Lung (tissue), 12 donors: ENCODE data around the gene AKAP1. TPM values are rescaled to one million over a fixed set of nuclear protein-coding genes. Genes with fewer than 3 reads are reported as not detected.

ENCODE experiments used
- ATAC-seq: fragments of 200-7000 bp; cut with Tn5 transposase; one replicate; pipeline ENCODE4 v1.9.1; 2020; ENCODE audit warnings: moderate number of reproducible peaks; ENCODE audit not compliant: insufficient read depth, low FRiP score
- DNase-seq, 3 donors: peaks; one replicate each; pipeline ENCODE4 v3.0.0-alpha.2; 2013 to 2017
- H3K27ac ChIP-seq, 2 donors: one replicate each; pipeline ENCODE4 v1.5.1; 2013; ENCODE audit warnings: mild to moderate bottlenecking in 2 of 2, moderate library complexity in 2 of 2, control low read depth in 1 of 2, inconsistent platforms in 1 of 2, low read depth in 1 of 2, low read length in 1 of 2
- H3K27me3 ChIP-seq, 3 donors: one replicate each; pipeline ENCODE4 v1.5.1; 2013; ENCODE audit warnings: low read length in 2 of 3; ENCODE audit not compliant: control insufficient read depth in 3 of 3, insufficient read depth in 3 of 3
- H3K36me3 ChIP-seq, 4 donors: one replicate each; pipeline ENCODE4 v1.5.1; 2013; ENCODE audit warnings: low read length in 4 of 4, mild to moderate bottlenecking in 1 of 4, moderate library complexity in 1 of 4; ENCODE audit not compliant: control insufficient read depth in 4 of 4, insufficient read depth in 4 of 4
- H3K4me1 ChIP-seq, 5 donors: one replicate each; pipeline ENCODE4 v1.5.1; 2013; ENCODE audit warnings: low read length in 5 of 5, mild to moderate bottlenecking in 2 of 5, moderate library complexity in 1 of 5; ENCODE audit not compliant: control insufficient read depth in 5 of 5, insufficient read depth in 5 of 5
- H3K4me3 ChIP-seq: one replicate; pipeline ENCODE4 v1.5.1; 2013; ENCODE audit warnings: mild to moderate bottlenecking, control low read depth, moderate library complexity
- H3K9ac ChIP-seq, 2 donors: one replicate each; pipeline ENCODE4 v1.5.1; 2013; ENCODE audit warnings: low read length in 2 of 2, control low read depth in 1 of 2; ENCODE audit not compliant: insufficient read depth in 1 of 2
- H3K9me3 ChIP-seq, 4 donors: one replicate each; pipeline ENCODE4 v1.5.1; 2013; ENCODE audit warnings: low read length in 3 of 4, mild to moderate bottlenecking in 1 of 4, moderate library complexity in 1 of 4; ENCODE audit not compliant: control insufficient read depth in 4 of 4, insufficient read depth in 3 of 4
- WGBS, 2 donors: extraction: QIAGEN DNeasy Blood & Tissue Kit; methylation state at CpG; one replicate each; pipeline ENCODE4 v1.1.7; 2013; 5-methylcytosine and 5-hydroxymethylcytosine counted together
- polyA plus RNA-seq, 2 donors: library from polyadenylated mRNA; stranded (reverse); fragments of 200-250 nt; gene quantifications; one replicate each; pipeline ENCODE4 v1.2.1, GENCODE V29; 2013
- total RNA-seq, 2 donors: library from RNA; depleted of rRNA in 1 of 2; stranded (reverse); fragments of >200 nt in 1 of 2; gene quantifications; one replicate each; pipeline ENCODE4 v1.2.1, GENCODE V29; 2014 to 2021
- TF ChIP-seq, protein P1 (sequence below): IDR thresholded peaks from 2 replicates; pipeline ENCODE4 v1.5.1; 2012; ENCODE audit warnings: mild to moderate bottlenecking; ENCODE audit errors: control extremely low read depth, extremely low read depth
- donor health status: control.
- donor health status: control.
- donor health status: Bipolar disorder and iron deficiency.
- donor health status: healthy.
- donor health status: DM: yes; HTN: yes; CAD: no.

Gene AKAP1
- total and polyA plus RNA-seq, 4 donors: 23.1 to 46.4 (median 29.8) TPM

DNA sequence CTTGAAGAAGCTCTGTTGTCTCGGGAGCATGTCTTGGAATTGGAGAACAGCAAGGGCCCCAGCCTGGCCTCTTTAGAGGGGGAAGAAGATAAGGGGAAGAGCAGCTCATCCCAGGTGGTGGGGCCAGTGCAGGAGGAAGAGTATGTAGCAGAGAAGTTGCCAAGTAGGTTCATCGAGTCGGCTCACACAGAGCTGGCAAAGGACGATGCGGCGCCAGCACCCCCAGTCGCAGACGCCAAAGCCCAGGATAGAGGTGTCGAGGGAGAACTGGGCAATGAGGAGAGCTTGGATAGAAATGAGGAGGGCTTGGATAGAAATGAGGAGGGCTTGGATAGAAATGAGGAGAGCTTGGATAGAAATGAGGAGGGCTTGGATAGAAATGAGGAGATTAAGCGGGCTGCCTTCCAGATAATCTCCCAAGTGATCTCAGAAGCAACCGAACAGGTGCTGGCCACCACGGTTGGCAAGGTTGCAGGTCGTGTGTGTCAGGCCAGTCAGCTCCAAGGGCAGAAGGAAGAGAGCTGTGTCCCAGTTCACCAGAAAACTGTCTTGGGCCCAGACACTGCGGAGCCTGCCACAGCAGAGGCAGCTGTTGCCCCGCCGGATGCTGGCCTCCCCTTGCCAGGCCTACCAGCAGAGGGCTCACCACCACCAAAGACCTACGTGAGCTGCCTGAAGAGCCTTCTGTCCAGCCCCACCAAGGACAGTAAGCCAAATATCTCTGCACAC, 21.2 kb downstream of the AKAP1 start:
- H3K27ac ChIP-seq: peak overlapping the region; percentile 34 to 37

DNA sequence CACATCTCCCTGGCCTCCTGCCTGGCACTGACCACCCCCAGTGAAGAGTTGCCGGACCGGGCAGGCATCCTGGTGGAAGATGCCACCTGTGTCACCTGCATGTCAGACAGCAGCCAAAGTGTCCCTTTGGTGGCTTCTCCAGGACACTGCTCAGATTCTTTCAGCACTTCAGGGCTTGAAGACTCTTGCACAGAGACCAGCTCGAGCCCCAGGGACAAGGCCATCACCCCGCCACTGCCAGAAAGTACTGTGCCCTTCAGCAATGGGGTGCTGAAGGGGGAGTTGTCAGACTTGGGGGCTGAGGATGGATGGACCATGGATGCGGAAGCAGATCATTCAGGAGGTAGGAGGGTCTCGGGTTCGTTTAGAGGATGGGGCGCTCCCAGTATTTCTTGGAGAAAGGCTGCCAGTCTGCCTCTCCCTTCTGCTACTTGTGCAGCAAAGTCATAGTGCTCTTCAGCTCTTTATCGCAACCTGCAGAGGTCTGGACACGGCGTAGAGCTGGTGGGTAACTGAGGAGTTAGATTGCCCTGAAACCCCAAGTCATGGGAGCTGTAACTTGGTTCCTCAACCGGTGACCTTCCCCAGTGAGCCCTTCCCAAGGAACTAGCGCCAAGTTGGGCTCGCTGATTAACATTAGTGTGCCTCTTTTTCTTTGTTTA, 21.9 kb downstream of the AKAP1 start:
- no peak overlapping the region for H3K9ac ChIP-seq
- peak overlapping the region; percentile 35 to 71 for H3K27ac ChIP-seq
- no peak overlapping the region for H3K4me3 ChIP-seq

More for the DNA sequence above, 21.2 kb downstream of the AKAP1 start:
- Histone ChIP-seq H3K4me3 (no peak overlapping the region), H3K36me3 (peaks cover 0 to 8% (median 0%) of the 10 kb centered on the region in 4 donors), H3K9me3 (no peaks in the 10 kb centered on the region), H3K9ac (no peak overlapping the region), H3K4me1 (peaks cover 2 to 23% (median 14%) of the 10 kb centered on the region in 5 donors), H3K27me3 (no peaks in the 10 kb centered on the region)
- DNase-seq: no peak
- no peak for ATAC-seq
- 91 to 92% methylated on average over 17 of the region's 17 CpGs for WGBS, 2 donors
- TF ChIP-seq, protein P1, sequence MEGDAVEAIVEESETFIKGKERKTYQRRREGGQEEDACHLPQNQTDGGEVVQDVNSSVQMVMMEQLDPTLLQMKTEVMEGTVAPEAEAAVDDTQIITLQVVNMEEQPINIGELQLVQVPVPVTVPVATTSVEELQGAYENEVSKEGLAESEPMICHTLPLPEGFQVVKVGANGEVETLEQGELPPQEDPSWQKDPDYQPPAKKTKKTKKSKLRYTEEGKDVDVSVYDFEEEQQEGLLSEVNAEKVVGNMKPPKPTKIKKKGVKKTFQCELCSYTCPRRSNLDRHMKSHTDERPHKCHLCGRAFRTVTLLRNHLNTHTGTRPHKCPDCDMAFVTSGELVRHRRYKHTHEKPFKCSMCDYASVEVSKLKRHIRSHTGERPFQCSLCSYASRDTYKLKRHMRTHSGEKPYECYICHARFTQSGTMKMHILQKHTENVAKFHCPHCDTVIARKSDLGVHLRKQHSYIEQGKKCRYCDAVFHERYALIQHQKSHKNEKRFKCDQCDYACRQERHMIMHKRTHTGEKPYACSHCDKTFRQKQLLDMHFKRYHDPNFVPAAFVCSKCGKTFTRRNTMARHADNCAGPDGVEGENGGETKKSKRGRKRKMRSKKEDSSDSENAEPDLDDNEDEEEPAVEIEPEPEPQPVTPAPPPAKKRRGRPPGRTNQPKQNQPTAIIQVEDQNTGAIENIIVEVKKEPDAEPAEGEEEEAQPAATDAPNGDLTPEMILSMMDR: no peak

DNA sequence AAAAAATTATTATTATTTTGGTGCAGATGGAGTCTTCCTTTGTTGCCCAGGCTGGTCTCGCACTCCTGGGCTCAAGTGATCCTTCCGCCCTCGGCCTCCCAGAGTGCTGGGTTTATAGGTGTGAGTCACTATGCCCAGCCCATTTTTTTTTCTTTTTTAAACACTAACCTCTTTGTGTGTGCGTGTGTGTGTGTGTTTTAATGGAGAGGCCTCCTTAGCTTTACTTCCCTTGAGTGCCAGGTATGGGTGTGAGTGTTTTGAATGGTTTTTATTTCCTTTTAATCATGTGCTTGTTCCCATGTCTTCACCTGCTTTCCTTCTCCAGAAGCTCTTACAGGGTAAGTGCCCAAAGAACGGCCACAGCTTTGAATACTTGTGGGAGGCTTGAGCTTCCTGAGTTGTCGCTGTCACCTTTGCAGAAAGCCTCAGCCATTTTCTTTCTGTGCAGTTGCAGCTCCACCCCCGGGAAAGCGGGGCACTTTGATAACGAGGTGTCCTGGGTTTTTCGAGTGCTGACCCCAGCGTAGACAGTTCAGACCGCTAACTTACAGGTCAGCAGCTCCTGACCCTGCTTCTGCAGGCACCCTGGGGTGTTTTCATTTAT, 22.6 kb downstream of the AKAP1 start:
- peak overlapping the region; percentile 35 to 72 for H3K27ac ChIP-seq
- DNase-seq (peak; percentile 60 to 76 (median 68)), ATAC-seq (peak; percentile 60)
- H3K4me3 ChIP-seq: no peak overlapping the region
- 62 to 85% methylated on average over 12 of the region's 12 CpGs for WGBS, 2 donors
- no peaks in the 10 kb centered on the region for H3K9me3 ChIP-seq
- peaks cover 0 to 15% (median 0%) of the 10 kb centered on the region in 4 donors for H3K36me3 ChIP-seq
- H3K4me1 ChIP-seq: peaks cover 2 to 23% (median 15%) of the 10 kb centered on the region in 5 donors
- TF ChIP-seq, protein P1: no peak
- no peak overlapping the region for H3K9ac ChIP-seq
- H3K27me3 ChIP-seq: no peaks in the 10 kb centered on the region

More for the DNA sequence above, 21.9 kb downstream of the AKAP1 start:
- Histone ChIP-seq H3K9me3 (no peaks in the 10 kb centered on the region), H3K27me3 (no peaks in the 10 kb centered on the region), H3K36me3 (peaks cover 0 to 9% (median 0%) of the 10 kb centered on the region in 4 donors), H3K4me1 (peaks cover 2 to 23% (median 15%) of the 10 kb centered on the region in 5 donors)
- TF ChIP-seq, protein P1: no peak
- DNase-seq (no peak), ATAC-seq (no peak)
- 86 to 90% methylated on average over 14 of the region's 14 CpGs for WGBS, 2 donors
